ENCODE results near the gene DMWD.

Gene DMWD

GRCh38 chr19:45789035-45789786, 3.4 kb downstream of the DMWD start:
- in situ Hi-C loops (cut with MboI; ENCODE audit: low pct_unique_long_range_greater_than_20kb, low sequenced_read_pairs, unreplicated experiment): no loop called here
- no peak for DNase-seq (ENCODE audit: low spot score)
- no peak for TF ChIP-seq CTCF (IDR thresholded peaks at IDR 0.05; ENCODE audit: extremely low read depth, insufficient read depth, missing control alignments)

GRCh38 chr19:45786533-45786894, 6.1 kb downstream of the DMWD start:
- no peak for TF ChIP-seq CTCF (IDR thresholded peaks at IDR 0.05; ENCODE audit: extremely low read depth, insufficient read depth, missing control alignments)
- in situ Hi-C loops (cut with MboI; ENCODE audit: low pct_unique_long_range_greater_than_20kb, low sequenced_read_pairs, unreplicated experiment): no loop called here
- no peak for DNase-seq (ENCODE audit: low spot score)

DNA sequence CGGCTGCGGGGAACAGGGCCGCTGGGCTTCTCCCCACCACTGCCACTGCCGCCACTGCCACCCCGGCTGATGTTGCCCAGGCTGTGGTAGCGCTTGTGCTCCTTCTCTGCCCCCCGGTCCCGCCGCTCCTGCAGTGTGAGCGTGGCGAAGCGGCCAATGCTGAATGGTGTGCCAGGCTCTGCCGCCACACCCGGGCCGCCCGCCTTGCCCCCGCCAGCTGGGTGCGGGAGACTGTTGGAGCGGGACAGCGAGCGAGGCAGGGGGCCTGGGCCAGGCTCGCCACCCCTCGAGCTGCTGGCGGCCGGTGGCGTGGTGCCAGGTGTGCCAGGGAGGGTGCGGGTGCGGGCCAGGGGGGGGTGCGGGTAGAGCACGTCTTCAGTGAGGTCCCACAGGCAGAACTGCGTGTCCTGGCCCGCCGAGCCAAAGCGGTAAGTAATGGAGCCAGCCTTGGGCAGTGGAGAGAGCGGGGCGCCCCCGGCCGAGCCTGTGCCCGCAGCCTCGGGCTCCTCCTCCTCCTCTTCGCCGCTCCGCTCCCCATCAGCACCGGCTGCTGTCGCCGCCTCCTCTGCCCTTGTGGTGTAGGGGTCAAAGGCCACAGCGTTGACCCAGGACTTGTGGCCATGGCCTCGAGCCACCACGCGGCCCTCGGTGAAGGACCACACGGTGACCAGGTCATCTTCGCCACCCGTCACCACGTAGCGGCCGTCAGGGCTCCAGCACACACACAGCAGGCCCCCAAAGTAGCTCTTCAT, 6.7 kb downstream of the DMWD start:
- DNase-seq (ENCODE audit: low spot score): no peak
- in situ Hi-C loops (cut with MboI; ENCODE audit: low pct_unique_long_range_greater_than_20kb, low sequenced_read_pairs, unreplicated experiment): no loop called here
- TF ChIP-seq CTCF (IDR thresholded peaks at IDR 0.05; ENCODE audit: extremely low read depth, insufficient read depth, missing control alignments): no peak

- DNase-seq (ENCODE audit: low spot score): no peak
- TF ChIP-seq CTCF (IDR thresholded peaks at IDR 0.05; ENCODE audit: extremely low read depth, insufficient read depth, missing control alignments): no peak
- in situ Hi-C loops (cut with MboI; ENCODE audit: low pct_unique_long_range_greater_than_20kb, low sequenced_read_pairs, unreplicated experiment): no loop called here
These were observed 7.5 kb downstream of the DMWD start for GRCh38 chr19:45785097-45785496.

DNA sequence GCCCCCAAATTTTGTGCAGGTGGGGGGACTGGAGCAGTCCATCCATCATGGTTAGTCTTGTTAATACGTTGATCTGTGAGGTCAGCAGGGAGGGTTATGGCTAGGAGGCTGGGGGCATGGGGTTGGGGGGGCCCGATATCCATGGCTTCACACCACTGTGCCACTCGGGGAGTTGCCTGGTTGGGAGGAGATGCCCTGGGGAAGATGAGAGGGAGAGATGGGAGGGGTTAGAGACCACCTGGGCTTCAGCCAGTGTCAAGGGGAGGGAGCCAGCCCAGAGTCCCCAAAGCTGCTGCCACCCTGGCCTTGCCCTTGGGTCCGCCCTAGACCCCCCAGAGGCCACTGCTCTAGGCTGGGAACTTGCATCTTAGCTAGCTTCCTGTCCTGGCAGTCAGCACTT, 8.5 kb downstream of the DMWD start:
- in situ Hi-C loops (cut with MboI; ENCODE audit: low pct_unique_long_range_greater_than_20kb, low sequenced_read_pairs, unreplicated experiment): no loop called here
- DNase-seq (ENCODE audit: low spot score): no peak
- no peak for TF ChIP-seq CTCF (IDR thresholded peaks at IDR 0.05; ENCODE audit: extremely low read depth, insufficient read depth, missing control alignments)

DNA sequence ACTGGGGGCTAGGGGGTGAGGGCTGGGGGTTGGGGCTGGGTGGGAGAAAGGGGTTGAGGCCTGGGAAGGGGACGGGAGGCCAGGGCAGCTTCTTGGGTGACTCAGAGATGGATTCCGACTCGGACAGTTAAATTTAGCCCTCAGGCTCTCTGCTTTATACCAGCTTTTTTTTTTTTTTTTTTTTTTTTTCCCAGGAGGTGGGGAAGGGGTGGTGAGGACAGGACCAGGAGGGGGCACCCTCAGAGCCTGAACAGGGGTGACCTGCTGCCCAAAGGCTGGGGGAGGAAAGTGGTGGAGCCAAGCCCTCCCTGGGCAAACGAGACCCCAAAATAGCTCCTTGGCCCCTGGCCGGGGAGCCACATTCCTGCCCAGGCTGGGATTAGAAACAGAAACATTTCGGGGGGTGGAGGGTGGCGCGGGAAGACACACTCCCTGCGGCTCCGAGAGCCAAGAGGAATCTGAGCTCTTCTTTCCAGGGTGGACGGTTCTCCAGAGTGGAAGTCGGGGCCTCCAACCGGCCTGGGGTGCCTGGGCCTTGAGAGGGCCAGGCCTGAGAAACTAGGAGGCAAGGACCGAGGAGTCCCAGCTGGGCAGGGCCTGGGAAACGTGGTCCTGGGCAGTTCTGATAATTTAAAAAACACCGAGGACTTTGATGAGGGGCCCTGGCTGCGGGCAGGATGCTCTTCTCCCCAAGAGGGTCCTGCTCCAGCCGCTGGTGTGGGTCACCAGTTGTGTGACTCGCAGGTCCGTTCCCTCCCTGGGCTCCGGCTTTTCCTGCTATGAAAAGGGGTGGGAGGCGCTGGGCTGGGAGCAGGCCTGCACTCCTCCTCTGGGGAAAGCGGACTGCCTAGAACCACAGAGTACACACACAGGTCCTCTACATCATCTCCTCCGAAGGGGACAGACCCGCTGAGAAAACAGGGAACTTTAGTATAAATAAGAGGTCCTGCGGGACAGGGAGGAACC, 9.5 kb downstream of the DMWD start:
- in situ Hi-C loops (cut with MboI; ENCODE audit: low pct_unique_long_range_greater_than_20kb, low sequenced_read_pairs, unreplicated experiment): no loop called here
- TF ChIP-seq CTCF (IDR thresholded peaks at IDR 0.05; ENCODE audit: extremely low read depth, insufficient read depth, missing control alignments): no peak
- no peak for DNase-seq (ENCODE audit: low spot score)
